A673 (cell line): ENCODE data around the gene MAPK9. TPM values are rescaled to one million over a fixed set of nuclear protein-coding genes. Genes with fewer than 3 reads are reported as not detected.
"Not testable (repeated sequence)": the region's sequence is repeated elsewhere in the genome, so short reads cannot be mapped to it uniquely, and the experiment has no call there.

ENCODE experiments used
- BruUV-seq: library from RNA; stranded (reverse); fragments of 400-500 nt; replicated peaks from 2 replicates; lab custom pipeline; 2021; lab: Mats Ljungman, UMichigan
- CTCF ChIA-PET: fragments of 300-600 bp; sonication (Branson Sonifier 250); formaldehyde crosslinking; loops from one replicate; lab custom pipeline; 2022; ENCODE audit warnings: antibody characterized with exemption; lab: Charles Lee
- POLR2A ChIA-PET: fragments of 300-600 bp; sonication (Branson Sonifier 250); formaldehyde crosslinking; loops from one replicate; lab custom pipeline; 2022; ENCODE audit warnings: antibody characterized with exemption; ENCODE audit not compliant: low non-redundant PET; lab: Charles Lee
- DNase-seq: peaks from one replicate; pipeline ENCODE4 v3.0.0-alpha.2; 2015; ENCODE audit warnings: low spot score
- H3K27ac ChIP-seq: fragments of 200-600 bp; sonication (generic); 2 replicates; pipeline ENCODE4 v1.5.1; 2016; ENCODE audit warnings: mixed run types, low read depth, mild to moderate bottlenecking, mixed read lengths, antibody characterized with exemption, low read length; ENCODE audit not compliant: poor library complexity, severe bottlenecking
- H3K27me3 ChIP-seq: fragments of 200-600 bp; sonication (generic); replicated peaks from 2 replicates; pipeline ENCODE4 v1.6.1; 2017; ENCODE audit warnings: mixed run types, low read depth, mild to moderate bottlenecking, mixed read lengths, antibody characterized with exemption, low read length; ENCODE audit not compliant: insufficient read depth, poor library complexity
- H3K36me3 ChIP-seq: fragments of 200-600 bp; sonication (generic); 2 replicates; pipeline ENCODE4 v1.6.1; 2016; ENCODE audit warnings: mixed run types, mild to moderate bottlenecking, mixed read lengths, antibody characterized with exemption, low read length; ENCODE audit not compliant: insufficient read depth, poor library complexity, severe bottlenecking
- H3K4me1 ChIP-seq: fragments of 200-600 bp; sonication (generic); 2 replicates; pipeline ENCODE4 v1.6.1; 2017; ENCODE audit warnings: mixed run types, mild to moderate bottlenecking, mixed read lengths, antibody characterized with exemption, low read length; ENCODE audit not compliant: insufficient read depth, poor library complexity, severe bottlenecking
- H3K4me3 ChIP-seq: fragments of 200-600 bp; sonication (generic); 2 replicates; pipeline ENCODE4 v1.5.1; 2016; ENCODE audit warnings: low read depth, mixed run types, mild to moderate bottlenecking, mixed read lengths, low read length; ENCODE audit not compliant: poor library complexity, severe bottlenecking
- H3K9me3 ChIP-seq: fragments of 200-600 bp; sonication (generic); 2 replicates; pipeline ENCODE4 v1.6.1; 2016; ENCODE audit warnings: mixed run types, low read depth, mild to moderate bottlenecking, mixed read lengths, antibody characterized with exemption, low read length; ENCODE audit not compliant: poor library complexity, severe bottlenecking
- CTCF ChIP-seq: fragments of 300-800, 200-600 bp; sonication (generic); conservative IDR thresholded peaks from 2 replicates; pipeline ENCODE4 v1.5.1; 2017; ENCODE audit warnings: low read depth, mild to moderate bottlenecking, antibody characterized with exemption, low read length, moderate library complexity, mixed read lengths
- EZH2 ChIP-seq: fragments of 200-600 bp; sonication (generic); IDR thresholded peaks from 2 replicates; pipeline ENCODE4 v1.6.1; 2017; ENCODE audit warnings: borderline replicate concordance, low read depth, mild to moderate bottlenecking, mixed read lengths, antibody characterized with exemption, low read length; ENCODE audit not compliant: poor library complexity, severe bottlenecking
- intact Hi-C: fragments of 100-400 bp; cut with micrococcal nuclease; formaldehyde crosslinking; loops from one replicate; pipeline ENCODE4 v1.10.0; 2022; ENCODE audit not compliant: unreplicated experiment
- total RNA-seq: library from RNA; stranded (reverse); gene quantifications from 2 replicates; pipeline ENCODE4 v1.2.3, GENCODE V29; 2021

MAPK9 gene
- total RNA-seq, 1 experiment from 2014 or later, result 34.4 TPM

DNA sequence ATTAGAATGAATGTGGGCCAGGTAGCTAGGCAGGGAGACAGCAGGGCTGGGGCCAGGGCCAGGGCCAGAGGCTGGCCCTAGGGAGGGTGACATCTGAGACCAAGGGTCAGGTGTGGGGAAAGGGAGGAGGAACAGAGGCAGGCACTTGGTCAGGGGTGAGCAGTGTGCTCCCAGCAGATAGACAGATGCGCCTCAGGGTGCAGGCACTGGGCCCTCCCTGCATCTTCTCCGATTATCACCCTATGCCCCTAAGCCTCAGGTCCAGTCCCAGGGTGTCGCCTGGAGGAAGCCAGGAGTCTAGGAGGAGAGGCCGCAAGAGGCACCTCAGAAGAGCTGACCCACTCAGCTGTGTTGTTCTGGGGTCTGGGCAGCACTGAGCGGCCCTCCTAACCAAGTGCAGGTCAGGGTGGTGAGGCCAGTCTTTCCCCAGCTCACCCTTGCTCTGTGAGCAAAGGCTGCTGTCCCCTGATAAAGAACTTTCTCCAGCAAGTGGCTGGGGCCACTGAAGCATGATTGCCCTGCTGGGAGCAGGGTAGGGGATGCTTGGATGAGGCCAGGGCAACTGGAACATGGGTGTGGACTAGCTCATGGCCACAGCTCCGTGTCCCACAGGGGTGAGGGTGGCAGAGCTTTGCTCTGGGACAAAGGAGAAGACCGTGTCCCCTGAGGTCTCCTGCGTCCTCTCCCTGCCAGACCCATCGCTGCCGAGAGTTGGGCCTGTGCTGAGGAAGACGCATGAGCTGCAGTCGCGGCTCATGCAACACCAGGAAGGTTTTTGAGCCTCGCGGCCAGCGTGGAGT lies 80.7 kb downstream of the MAPK9 start:
- TF ChIP-seq CTCF, result no peak
- TF ChIP-seq EZH2, result no peak
- ChIA-PET POLR2A (no interaction called here), CTCF (no interaction called here)
- peaks cover 5% of the 10 kb centered on the region for H3K4me1 ChIP-seq
- DNase-seq, result no peak
- intact Hi-C loops, result no loop called here
- BruUV-seq, result no TSS peak
- no peaks in the 10 kb centered on the region for H3K36me3 ChIP-seq
- no peak overlapping the region for H3K4me3 ChIP-seq
- no peaks in the 10 kb centered on the region for H3K9me3 ChIP-seq
- H3K27ac ChIP-seq, result no peak overlapping the region
- no peaks in the 10 kb centered on the region for H3K27me3 ChIP-seq

- H3K4me3 ChIP-seq, H3K27me3 ChIP-seq, BruUV-seq, intact Hi-C loops, H3K27ac ChIP-seq, DNase-seq, H3K36me3 ChIP-seq, H3K4me1 ChIP-seq, H3K9me3 ChIP-seq: not testable (repeated sequence)
- CTCF ChIA-PET, result interaction anchor here (0.7 kb wide), 1 partner anchor 311 kb away, joined by 3 read pairs; no protein-coding TSS in a partner anchor
- POLR2A ChIA-PET, result interaction anchor here (0.6 kb wide), 1 partner anchor 62 kb away, joined by 5 read pairs; no protein-coding TSS in a partner anchor
These were observed 81.8 kb downstream of the MAPK9 start for GRCh38 chr5:180210077-180210476.

- Histone ChIP-seq H3K27me3 (no peaks in the 10 kb centered on the region), H3K4me3 (peak within 1 kb of the TSS; percentile 28), H3K36me3 (no peaks in the 10 kb centered on the region), H3K4me1 (peaks cover 5% of the 10 kb centered on the region), H3K9me3 (no peaks in the 10 kb centered on the region), H3K27ac (no peak within 1 kb of the TSS)
- peak; percentile 70 for DNase-seq
- POLR2A ChIA-PET, result no interaction called here
- TF ChIP-seq EZH2, result no peak
- peak; percentile 17; the same call in 1 of the 2 replicates for TF ChIP-seq CTCF
- CTCF ChIA-PET, result interaction anchor here (0.5 to 0.6 kb wide), 2 partner anchors 26 to 77 kb away, joined by 4 to 20 read pairs; no protein-coding TSS in a partner anchor
- BruUV-seq, result no TSS peak
- intact Hi-C loops, result no loop called here
These were observed 82.7 kb downstream of the MAPK9 start, which contains the start of gene RASGEF1C for GRCh38 chr5:180209137-180209581. Gene RASGEF1C (minus strand): TSS chr5:180209211. CDS start chr5:180138052, 71,159 bp downstream.
